Fibroblast of lung (primary cell): Measurements from ENCODE around the gene ANGPTL2. TPM values are rescaled to one million over a fixed set of nuclear protein-coding genes. Genes with fewer than 3 reads are reported as not detected.

Source experiments
- DNase-seq, 2 donors: peaks; one replicate each; pipeline versions ENCODE4 v3.0.0 to v3.0.0-alpha.2; 2010; ENCODE audit warnings: low read depth in 2 of 2
- H2AFZ ChIP-seq: 2 replicates; pipeline ENCODE4 v1.5.1; 2012; ENCODE audit warnings: low read length, control low read depth, inconsistent platforms
- H3K27ac ChIP-seq: 2 replicates; pipeline ENCODE4 v1.5.1; 2011; ENCODE audit warnings: low read length, control low read depth; ENCODE audit not compliant: insufficient read depth
- H3K27me3 ChIP-seq: 2 replicates; pipeline ENCODE4 v1.5.1; 2011; ENCODE audit warnings: mild to moderate bottlenecking, low read length; ENCODE audit not compliant: control insufficient read depth, insufficient read depth
- H3K36me3 ChIP-seq: 2 replicates; pipeline ENCODE4 v1.5.1; 2011; ENCODE audit warnings: low read length; ENCODE audit not compliant: control insufficient read depth, insufficient read depth
- H3K4me1 ChIP-seq: 2 replicates; pipeline ENCODE4 v1.5.1; 2011; ENCODE audit warnings: low read length; ENCODE audit not compliant: control insufficient read depth, insufficient read depth; ENCODE audit errors: extremely low read depth
- H3K4me2 ChIP-seq: 2 replicates; pipeline ENCODE4 v1.5.1; 2011; ENCODE audit warnings: low read length, control low read depth; ENCODE audit not compliant: insufficient read depth; ENCODE audit errors: extremely low read depth
- H3K4me3 ChIP-seq, 4 experiments: fragments of 200-600 bp in 1 of 4; sonication (generic) in 1 of 4; replicated peaks in 1 of 4; 2 replicates each; pipeline ENCODE4 v1.5.1; 2011 to 2016; ENCODE audit warnings: low read length in 4 of 4, low read depth in 3 of 4, mild to moderate bottlenecking in 3 of 4, control low read depth in 2 of 4, inconsistent platforms in 1 of 4, mixed read lengths in 1 of 4; ENCODE audit not compliant: insufficient read depth in 1 of 4; ENCODE audit errors: control extremely low read depth in 1 of 4
- H3K79me2 ChIP-seq: 2 replicates; pipeline ENCODE4 v1.5.1; 2012; ENCODE audit warnings: mild to moderate bottlenecking, low read length, inconsistent platforms; ENCODE audit not compliant: control insufficient read depth, insufficient read depth
- H3K9ac ChIP-seq: 2 replicates; pipeline ENCODE4 v1.5.1; 2011; ENCODE audit warnings: mild to moderate bottlenecking, low read length, control low read depth; ENCODE audit not compliant: insufficient read depth
- H3K9me3 ChIP-seq: 2 replicates; pipeline ENCODE4 v1.5.1; 2012; ENCODE audit warnings: low read depth, low read length; ENCODE audit not compliant: control insufficient read depth, insufficient read depth
- H4K20me1 ChIP-seq: 2 replicates; pipeline ENCODE4 v1.5.1; 2011; ENCODE audit warnings: low read length; ENCODE audit not compliant: control insufficient read depth, insufficient read depth; ENCODE audit errors: extremely low read depth
- EZH2 ChIP-seq: IDR thresholded peaks from 2 replicates; pipeline ENCODE4 v1.5.1; 2012; ENCODE audit warnings: low read length, control low read depth, mild to moderate bottlenecking; ENCODE audit errors: missing control alignments
- polyA plus RNA-seq, 2 donors: library from polyadenylated mRNA; depleted of rRNA in 1 of 2; stranded (reverse) in 1 of 2; unstranded in 1 of 2; fragments of >200 nt; gene quantifications; 2 replicates each; pipeline ENCODE4 v1.2.1, GENCODE V29; 2011 to 2012; ENCODE audit warnings: missing spikeins in 1 of 2
- total RNA-seq: library from RNA; depleted of rRNA; stranded (reverse); fragments of >200 nt; gene quantifications from 2 replicates; pipeline ENCODE4 v1.2.1, GENCODE V29; 2014
- TF ChIP-seq, protein P1 (sequence below), 2 donors: IDR thresholded peaks in 1 of 2; conservative IDR thresholded peaks in 1 of 2; 1 replicate in 1 of 2; 2 replicates in 1 of 2; pipeline ENCODE4 v1.5.1; 2011 to 2012; ENCODE audit warnings: low read length in 2 of 2, control low read depth in 1 of 2, inconsistent platforms in 1 of 2, low read depth in 1 of 2, mild to moderate bottlenecking in 1 of 2

Gene ANGPTL2
- total and polyA plus RNA-seq, 2 donors (not counting 1 experiment from before 2014, with no cell fraction given), result 128 to 163 TPM

DNA sequence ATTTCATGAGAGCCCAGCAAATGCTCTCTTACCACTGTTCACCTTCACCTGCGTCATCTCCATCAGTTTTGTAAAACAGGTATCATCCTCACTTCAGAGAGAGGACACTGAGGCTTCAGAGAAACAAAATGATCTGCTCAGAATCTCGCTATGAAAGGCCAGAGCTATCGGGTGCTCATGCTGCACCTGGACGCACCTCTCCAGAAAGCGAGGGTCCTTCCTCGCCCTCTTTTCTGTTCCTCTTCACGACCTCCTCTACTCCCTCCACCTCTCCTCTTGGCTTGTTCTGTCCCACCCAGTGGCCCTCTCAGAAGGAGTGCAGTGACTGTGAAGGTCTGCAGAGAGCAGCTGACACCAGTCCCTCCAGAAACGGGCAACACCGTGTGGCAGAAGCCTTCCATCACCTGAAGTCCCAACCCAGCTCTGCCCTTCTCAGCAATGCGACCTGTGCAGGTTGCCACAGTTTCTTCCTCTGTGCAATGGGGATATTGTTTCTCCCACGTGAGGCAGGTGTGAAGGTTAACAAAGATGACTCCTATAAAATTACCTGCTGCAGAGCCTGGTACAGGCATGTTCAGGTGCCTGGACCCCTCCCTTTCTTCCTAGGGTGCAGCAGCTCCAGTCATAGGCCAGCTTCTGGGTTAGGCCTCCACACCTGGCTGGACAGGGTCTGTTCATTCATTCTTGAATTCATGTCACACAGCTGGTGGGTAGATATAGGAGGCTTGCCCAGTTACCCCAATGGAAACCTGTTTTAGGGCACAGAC is 45.3 kb upstream of the ANGPTL2 start:
- H3K79me2 ChIP-seq, result no peaks in the 10 kb centered on the region
- no peak for DNase-seq
- no peak for TF ChIP-seq EZH2
- TF ChIP-seq, protein P1, sequence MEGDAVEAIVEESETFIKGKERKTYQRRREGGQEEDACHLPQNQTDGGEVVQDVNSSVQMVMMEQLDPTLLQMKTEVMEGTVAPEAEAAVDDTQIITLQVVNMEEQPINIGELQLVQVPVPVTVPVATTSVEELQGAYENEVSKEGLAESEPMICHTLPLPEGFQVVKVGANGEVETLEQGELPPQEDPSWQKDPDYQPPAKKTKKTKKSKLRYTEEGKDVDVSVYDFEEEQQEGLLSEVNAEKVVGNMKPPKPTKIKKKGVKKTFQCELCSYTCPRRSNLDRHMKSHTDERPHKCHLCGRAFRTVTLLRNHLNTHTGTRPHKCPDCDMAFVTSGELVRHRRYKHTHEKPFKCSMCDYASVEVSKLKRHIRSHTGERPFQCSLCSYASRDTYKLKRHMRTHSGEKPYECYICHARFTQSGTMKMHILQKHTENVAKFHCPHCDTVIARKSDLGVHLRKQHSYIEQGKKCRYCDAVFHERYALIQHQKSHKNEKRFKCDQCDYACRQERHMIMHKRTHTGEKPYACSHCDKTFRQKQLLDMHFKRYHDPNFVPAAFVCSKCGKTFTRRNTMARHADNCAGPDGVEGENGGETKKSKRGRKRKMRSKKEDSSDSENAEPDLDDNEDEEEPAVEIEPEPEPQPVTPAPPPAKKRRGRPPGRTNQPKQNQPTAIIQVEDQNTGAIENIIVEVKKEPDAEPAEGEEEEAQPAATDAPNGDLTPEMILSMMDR (conservative IDR thresholded peaks at IDR 0.05 in 1 of 2, IDR thresholded peaks at IDR 0.05 in 1 of 2; ENCODE audit: low read depth in 1 of 2, low read length in 2 of 2), result no peak

GRCh38 chr9:127166651-127167524 is 44.5 kb upstream of the ANGPTL2 start:
- DNase-seq, result peak; percentile 36 to 59
- H3K4me3 ChIP-seq, result no peak overlapping the region
- no peaks in the 10 kb centered on the region for H3K36me3 ChIP-seq
- no peak overlapping the region for H3K4me2 ChIP-seq
- no peaks in the 10 kb centered on the region for H3K79me2 ChIP-seq
- H3K27me3 ChIP-seq, result no peaks in the 10 kb centered on the region
- no peak overlapping the region for H2AFZ ChIP-seq
- no peak overlapping the region for H3K9ac ChIP-seq
- H3K27ac ChIP-seq, result no peak overlapping the region
- H3K4me1 ChIP-seq, result peaks cover 10% of the 10 kb centered on the region
- TF ChIP-seq, protein P1 (conservative IDR thresholded peaks at IDR 0.05 in 1 of 2, IDR thresholded peaks at IDR 0.05 in 1 of 2; ENCODE audit: low read depth in 1 of 2, low read length in 2 of 2), result no peak
- TF ChIP-seq EZH2, result no peak
- no peaks in the 10 kb centered on the region for H3K9me3 ChIP-seq
- H4K20me1 ChIP-seq, result no peaks in the 10 kb centered on the region

More for the DNA sequence above, 45.3 kb upstream of the ANGPTL2 start:
- Histone ChIP-seq H4K20me1 (no peaks in the 10 kb centered on the region), H3K36me3 (no peaks in the 10 kb centered on the region), H3K9me3 (no peaks in the 10 kb centered on the region), H3K27me3 (no peaks in the 10 kb centered on the region), H2AFZ (no peak overlapping the region), H3K4me1 (peaks cover 4% of the 10 kb centered on the region), H3K4me3 (no peak overlapping the region), H3K4me2 (no peak overlapping the region), H3K27ac (no peak overlapping the region), H3K9ac (no peak overlapping the region)

- Histone ChIP-seq H2AFZ (no peak overlapping the region), H3K4me2 (no peak overlapping the region), H3K36me3 (no peaks in the 10 kb centered on the region), H3K9me3 (no peaks in the 10 kb centered on the region), H4K20me1 (no peaks in the 10 kb centered on the region), H3K27ac (no peak overlapping the region), H3K79me2 (no peaks in the 10 kb centered on the region), H3K27me3 (no peaks in the 10 kb centered on the region), H3K4me3 (no peak overlapping the region), H3K9ac (no peak overlapping the region), H3K4me1 (peaks cover 10% of the 10 kb centered on the region)
- TF ChIP-seq EZH2, result no peak
- TF ChIP-seq, protein P1 (conservative IDR thresholded peaks at IDR 0.05 in 1 of 2, IDR thresholded peaks at IDR 0.05 in 1 of 2; ENCODE audit: low read depth in 1 of 2, low read length in 2 of 2), result no peak
- no peak for DNase-seq
Observed at GRCh38 chr9:127166111-127166510, 43.7 kb upstream of the ANGPTL2 start.
